NCI-H446 (cell line): ENCODE measurements around the gene SMKR1.
"Not testable (repeated sequence)": the region's sequence is repeated elsewhere in the genome, so short reads cannot be mapped to it uniquely, and the experiment has no call there.

Experiments
- DNase-seq, 2 experiments: peaks; one replicate each; lab custom pipeline; 2025; lab: John Stamatoyannopoulos, UW

SMKR1 gene

DNA sequence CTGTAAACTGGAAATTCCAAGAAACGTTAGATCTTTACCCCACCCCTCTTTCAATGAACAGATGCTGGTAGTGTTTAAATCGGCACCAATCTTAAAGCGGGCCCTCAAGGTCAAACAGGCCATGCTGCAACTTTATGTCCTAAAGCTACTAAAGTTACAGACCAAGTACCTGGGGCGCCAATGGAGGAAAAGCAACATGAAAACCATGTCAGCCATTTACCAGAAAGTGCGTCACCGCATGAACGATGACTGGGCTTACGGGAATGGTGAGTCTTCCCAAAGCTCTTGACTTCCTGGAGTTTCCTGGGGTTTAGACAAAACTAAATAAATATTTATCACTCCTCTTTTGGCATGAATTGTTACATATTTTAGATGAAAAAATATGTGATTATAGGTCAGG, 19.6 kb upstream of the SMKR1 start:
- DNase-seq: no peak

DNA sequence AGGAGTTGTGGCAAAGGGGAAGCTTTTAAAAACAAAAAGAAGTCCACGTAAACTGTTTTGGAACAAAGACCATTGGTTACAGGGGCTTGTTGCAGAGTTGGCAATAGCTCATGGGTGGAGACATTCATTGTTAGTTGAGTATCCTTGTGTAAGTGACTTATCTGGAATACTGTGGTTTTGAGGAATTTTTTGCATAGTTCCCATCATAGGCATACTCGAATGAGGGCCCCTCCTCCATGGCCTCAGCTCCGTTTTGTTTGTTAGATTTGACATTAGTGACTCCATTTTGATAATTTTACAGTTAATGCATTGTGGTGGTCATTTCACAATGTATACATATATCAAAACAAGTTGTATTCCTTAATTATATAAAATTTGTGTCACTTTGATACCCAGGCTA, 12.8 kb upstream of the SMKR1 start:
- DNase-seq: no peak

DNA sequence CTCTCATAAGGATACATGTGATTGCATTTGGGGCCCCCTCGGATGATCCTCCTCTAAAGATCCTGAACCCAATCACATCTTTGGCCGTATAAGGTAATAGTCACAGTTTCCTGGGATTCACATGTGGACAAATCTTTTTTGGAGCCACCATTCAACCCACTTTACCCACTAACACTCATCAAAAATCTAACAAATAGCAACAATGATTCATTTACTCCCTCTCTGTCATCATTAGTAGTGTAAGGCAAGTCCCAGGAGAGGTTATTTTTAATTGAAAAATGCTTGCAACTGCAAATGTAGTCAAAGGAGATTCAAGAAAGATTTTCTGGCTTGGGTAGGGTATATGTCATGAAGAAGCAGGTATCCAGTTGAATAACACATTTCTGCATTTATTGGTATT, 9.9 kb upstream of the SMKR1 start:
- no peak for DNase-seq

DNA sequence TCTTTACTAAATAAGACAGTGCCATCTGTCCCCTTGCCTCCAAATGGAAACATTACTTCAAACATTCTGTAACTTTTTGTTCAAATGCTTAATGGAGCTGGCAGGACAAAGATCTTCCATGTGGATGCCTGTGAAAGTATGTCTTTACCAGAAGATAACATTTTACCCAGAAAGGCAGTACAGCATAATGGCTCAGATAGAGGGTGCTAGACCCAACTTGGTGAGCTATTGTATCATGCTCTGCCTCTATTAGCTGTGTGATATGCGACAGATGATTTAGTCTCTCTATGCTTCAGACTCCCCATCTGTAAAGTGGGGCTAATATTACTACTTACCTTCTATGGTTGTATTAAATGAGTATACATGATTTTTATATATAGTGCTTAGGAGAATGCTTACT, 8.8 kb upstream of the SMKR1 start:
- DNase-seq: no peak

DNA sequence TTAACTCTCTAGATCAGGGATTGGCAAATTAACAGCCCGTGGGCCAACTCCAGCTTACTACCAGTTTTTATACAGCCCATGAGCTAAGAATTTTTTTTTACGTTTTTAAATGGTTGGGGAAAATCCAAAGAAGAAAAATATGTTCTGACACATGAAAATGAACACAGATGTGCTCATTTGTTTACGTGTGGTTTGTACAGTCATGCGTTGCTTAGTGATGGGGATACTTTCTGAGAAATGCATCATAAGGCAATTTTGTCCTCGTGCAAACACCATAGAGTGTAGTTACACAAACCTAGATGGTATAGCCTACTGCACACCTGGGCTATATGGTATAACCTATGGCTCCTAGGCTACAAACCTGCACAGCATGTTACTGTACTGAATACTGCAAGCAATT, 8.3 kb upstream of the SMKR1 start:
- DNase-seq: no peak

DNA sequence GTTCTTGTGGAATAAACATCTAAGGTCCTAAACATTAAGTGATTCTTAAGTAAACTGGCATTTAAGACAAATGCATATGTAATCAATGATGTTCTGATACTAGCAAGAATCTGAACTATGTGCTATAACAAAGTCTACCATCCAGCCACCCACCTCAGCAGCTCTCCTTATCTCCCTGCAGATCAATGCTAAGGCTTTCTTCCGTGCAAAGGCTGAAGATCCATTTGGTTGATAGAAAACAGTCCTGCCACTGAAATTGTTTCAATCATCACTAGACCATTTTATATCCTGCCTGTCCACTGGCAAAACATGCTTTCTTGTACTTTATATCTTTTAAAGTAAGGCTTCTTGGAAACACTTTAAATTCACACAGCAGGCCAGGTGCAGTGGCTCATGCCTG, 6.3 kb upstream of the SMKR1 start:
- no peak for DNase-seq

DNA sequence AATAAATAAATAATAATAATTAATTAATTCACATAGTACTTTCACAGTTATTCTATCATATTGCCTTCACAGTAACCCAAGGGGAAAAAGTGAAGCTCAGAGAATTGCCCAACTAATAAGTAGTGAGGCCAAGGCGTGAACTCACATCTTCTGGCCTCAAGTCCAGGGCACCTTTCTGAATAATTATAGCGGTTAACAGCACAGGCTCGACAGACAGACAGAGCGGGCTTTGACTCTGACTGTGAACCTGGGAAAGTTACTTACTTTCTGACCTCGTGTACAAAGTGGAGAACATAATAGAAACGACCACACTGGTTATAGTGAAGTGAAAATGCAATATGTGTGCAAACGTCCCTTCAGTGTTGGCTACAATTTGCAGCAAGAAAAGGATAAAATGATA, 5.7 kb upstream of the SMKR1 start:
- no peak for DNase-seq

DNA sequence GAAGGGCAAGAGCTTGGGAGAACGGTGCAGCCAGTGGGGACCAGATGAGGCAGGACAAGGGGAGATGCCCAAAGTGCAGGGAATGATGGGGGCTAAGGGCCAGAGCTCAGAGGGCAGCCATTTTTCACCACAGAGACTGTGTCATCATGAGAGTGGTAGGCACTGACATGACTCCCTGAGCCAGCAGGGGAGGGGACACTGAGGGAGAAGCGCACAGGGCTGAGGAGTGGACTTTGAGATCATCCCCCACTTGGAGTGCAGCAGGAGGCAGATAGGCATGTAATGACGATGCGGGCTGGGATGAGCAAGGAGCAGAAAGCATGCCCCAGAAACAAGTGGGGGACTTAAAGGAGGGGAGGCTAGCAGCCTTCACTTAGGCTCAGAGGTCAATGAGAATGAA, 5.2 kb upstream of the SMKR1 start:
- DNase-seq: no peak

DNA sequence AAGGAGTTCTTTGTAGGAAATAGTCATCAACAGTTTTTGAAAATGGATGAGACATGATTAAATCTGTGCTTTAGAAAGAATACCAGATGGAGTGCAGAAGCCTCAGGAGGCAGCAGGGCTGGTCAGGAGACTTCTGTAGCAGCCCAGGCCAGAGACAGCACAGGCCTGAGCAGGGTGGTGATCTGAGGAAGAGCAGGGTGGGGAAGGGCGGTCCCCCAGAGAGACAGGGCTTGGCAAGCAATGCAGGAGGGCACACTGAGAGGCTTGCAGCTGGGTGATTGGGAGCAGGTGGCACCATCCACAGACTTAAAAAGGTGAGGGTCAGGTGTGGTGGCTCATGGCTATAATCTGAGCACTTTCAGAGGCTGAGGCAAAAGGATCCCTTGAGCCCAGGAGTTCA, 4.3 kb upstream of the SMKR1 start:
- no peak for DNase-seq

DNA sequence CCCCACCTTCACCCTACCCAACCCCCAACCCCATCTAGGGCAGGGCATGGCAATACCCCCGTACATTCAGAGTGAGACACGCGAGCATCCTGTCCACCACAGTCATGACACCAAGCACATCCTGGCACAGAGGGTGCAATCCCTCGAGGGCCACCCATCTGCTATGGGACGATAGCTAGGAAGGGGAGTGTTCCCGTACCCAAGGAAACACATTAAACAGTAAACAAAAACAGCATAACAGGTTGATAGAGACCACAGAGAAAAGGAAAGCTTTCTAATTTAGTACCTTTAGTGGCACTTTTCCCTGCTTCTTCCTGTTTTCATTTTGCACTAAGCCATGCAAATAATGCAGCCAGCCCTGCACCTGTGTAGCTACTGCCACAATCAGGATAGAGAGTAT, 2.3 kb upstream of the SMKR1 start:
- no peak for DNase-seq

DNA sequence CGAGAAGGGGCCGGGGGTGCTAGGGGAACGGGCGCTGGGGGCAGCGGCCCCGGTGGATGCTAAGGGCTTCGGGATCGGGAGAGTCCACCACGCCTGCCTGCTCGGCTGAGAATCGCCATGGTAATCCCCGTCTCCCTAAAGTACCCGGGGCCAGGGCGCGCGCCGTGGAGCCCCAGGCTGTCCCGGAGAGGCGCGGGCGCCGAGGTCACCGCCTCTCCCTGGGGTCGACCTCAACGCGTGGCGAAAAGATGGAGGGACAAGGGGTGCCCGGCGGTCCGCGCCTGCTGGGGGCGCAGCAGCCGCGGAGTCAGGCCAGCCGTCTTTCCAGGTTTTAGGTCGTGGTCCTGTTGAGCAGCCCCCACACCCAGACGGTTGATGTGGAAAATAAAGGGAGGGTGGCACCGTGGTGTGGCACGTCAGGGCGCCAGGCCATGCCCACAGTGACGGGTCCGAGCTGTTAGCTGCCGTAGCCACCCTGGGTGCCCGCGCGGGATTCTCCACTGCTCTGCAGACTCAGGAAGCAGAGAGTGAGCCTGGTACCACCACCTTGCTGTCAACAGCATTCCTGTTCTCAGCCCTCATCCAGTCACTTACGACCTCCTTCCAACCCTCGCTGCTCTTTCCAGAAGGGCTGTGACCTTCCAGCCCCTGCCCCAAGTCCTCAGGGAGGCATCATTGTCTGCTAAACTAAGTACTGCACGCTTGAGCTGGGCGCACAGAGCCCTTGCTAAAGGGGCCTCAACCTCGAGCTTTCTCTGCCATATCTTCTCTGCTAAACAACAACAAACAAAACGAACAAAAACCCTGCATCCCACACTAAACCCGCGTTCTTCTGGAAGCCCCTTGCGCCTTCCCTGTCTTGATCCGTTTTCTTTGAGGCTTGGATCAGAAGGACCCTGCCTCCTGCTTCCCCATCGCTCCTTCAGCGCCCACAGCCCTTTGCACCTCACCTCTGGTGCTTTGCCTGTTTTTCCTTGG, 666 bp downstream of the SMKR1 start:
- DNase-seq: no peak

DNA sequence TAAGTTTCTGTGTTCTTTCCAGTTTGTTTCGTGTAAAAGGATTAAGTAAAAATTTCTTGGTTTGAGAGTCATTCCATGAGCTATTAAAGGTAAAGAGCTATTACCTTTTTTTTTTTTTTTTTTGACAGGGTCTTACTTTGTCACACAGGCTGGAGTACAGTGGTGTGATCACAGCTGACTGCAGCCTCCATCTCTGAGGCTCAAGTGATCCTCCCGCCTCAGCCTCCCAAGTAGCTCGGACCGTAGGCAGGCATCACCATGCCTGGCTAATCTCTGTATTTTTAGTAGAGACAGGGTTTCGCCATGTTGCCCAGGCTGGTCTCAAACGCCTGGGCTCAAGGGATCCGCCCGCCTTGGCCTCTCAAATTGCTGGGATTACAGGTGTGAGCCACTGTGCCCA, 1.4 kb downstream of the SMKR1 start:
- no peak for DNase-seq

DNA sequence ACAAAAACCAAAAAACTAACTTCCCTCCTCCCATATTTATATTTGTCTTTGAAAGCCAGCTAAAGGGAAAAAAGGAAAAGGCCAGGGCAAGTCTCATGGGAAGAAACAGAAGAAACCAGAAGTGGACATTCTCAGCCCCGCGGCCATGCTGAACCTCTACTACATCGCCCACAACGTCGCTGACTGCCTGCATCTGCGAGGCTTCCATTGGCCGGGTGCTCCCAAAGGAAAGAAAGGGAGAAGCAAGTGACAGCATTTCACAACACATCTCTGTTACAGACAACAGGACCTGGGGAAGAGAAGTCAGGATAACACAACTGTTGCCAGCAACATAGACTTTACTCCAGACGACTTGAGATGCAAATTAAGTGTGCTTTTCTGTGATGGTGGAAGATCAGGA, 9.9 kb downstream of the SMKR1 start:
- DNase-seq: no peak

DNA sequence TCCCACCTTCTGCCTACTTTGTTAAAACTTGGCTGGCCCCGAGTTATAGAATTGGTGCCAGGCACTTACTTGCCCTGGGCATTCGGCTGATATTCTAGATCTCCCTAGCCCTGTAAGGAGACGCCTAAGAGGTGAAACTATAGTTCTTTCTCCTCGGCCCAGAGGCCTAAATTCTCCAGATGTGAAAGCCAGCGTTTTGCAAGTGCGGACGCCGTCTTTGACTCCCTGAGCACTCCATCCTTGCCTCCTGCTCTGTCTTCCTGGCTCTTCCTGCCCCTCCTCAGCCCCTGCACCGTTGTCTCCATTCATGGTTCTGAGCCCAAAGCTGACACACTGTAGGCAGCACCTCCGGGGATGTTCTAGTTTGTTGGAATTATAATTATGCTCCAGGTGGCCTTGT, 11.2 kb downstream of the SMKR1 start:
- DNase-seq: no peak

DNA sequence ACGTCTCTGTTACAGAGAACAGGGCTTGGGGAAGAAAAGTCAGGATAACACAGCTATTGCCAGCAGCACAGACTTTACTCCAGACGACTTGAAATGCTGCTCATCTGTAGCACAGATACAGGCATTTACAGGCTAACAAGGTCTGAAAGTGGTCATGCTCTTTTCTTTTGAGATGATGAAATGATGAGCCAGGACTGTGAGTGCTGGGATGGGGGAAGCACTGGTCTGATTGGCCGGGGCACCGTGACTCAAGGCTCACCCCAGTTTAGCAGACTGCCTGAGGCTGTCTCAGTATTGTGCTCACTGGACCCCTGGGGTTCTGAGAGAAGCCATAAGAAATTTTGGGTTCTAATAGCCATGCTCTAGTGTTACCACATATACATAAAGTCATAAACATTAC, 12.4 kb downstream of the SMKR1 start:
- no peak for DNase-seq

DNA sequence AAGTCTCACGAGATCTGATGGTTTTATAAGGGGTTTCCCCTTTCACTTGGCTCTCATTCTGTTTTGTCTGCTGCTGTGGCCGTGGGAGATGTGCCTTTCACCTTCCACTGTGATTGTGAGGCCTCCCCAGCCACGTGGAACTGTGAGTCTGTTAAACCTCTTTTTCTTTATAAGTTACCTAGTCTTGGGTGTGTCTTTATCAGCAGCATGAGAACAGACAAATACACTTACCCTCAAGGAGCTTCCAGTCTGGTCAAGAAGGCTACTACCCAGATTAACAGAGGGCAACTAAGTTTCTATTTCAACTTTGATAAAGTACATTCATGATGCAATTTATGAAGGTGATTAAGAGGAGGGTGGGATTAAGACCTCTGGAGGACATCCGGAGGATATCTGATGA, 13.1 kb downstream of the SMKR1 start:
- DNase-seq: no peak

DNA sequence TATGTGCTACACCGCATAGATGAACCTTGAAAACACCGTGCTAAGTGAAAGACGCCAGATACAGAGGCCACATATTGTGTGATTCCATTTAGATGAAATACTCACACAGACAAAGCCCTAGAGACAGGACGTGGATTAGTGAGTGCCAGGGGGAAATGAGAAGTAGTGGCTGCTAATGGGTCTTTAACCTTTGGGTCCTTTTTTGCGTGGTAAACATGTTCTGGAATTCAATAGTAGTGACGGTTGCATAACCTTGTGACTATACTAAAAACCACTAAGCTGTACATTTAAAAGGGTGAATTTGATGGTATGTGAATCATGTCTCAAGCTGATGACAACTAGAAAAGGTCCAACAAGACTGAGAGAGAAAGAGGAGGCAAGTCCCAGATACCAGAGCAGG, 15.6 kb downstream of the SMKR1 start:
- DNase-seq: no peak

DNA sequence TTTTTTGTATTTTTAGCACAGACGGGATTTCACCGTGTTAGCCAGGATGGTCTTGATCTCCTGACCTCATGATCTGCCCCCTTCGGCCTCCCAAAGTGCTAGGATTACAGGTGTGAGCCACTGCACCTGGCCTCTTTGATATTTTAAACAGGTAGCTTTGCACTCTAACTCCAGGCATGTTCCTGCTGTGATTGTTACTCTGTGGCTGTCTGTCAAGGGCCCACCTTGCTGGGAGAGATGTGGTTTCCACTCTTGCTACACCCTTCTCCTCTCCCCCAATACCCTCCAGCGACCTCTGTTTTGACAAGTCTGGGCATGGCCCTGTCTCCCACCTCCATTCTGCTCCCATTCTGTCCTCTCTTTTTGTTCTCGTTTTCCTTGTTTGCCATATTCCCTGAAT, 17.1 kb downstream of the SMKR1 start:
- DNase-seq: no peak

DNA sequence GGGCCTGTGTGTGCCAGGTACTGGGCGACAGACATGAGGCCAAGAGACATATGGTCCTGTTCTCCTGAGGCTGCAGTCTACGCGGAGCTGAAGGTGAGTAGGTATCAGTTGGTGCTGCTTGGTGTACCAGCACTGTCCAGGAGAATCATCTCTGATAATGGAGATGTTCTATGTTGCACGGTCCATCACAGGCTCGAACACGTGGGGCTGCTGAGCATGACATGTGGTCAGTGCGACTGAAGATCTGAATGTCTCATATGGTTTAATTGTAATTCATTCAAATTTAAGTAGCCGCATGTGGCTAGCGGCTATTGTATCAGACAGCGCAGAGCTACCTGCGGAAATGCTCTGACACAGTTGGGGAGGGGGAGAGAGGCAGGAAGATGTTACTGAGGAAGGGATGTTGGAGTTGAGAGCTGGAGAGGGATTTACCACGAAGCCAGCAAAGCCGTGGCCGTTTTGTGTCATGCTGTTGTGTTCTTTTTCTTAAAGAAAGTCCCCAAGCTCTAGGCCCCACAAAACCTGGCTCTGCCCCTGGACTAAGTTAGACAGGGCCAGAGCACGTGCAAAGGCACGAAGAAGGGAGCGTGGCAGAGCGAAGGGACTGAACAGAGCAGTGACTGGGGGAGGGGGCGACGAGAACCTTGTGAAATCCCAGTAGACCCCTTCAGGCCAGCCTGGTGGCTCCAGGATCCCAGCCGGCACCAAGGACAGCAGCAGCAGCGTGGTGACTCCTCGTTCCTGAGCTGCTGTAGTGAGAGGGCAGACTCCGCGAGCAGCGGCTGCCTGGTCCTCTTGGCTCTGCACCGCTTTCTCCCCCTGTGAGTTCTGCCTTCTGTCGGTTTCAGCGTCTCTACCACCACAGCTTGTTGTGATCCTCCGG, 20.0 kb downstream of the SMKR1 start:
- DNase-seq: no peak

DNA sequence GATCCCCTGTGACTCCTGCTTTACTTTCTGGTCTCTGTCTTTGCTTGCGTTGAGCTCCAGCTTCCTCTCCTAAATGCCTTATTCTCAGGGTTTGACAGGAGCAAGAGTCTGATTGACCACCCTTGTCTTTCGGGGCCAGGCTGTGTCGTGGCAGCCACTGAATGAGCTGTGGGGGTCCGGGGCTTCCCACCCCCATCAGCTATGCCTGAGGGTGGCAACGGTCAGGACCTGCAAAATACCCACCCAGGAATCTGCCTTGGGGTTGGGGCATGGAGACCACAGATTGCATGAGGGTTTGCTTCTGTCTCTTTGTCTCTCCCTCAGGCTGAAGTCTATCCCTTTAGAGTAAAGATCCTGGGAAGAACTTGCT, 20.6 kb downstream of the SMKR1 start:
- no peak for DNase-seq

DNA sequence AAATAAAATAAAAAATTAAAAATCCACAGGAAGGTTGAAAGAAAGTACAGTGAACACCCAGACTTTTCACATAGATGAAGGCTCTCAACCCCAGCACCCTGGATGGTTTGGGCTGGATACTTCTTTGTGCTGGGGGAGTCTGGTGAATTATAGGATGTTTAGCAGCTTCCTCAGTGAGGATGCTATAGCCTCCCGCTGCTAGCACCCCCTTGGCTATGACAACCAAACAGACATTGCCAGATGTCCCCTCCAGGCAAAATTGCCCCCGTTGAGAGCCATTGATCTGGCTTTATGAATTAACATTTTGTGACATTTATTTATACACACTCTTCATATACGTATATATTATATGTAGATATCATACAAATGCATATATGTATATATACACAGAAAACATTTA, 21.6 kb downstream of the SMKR1 start:
- no peak for DNase-seq

DNA sequence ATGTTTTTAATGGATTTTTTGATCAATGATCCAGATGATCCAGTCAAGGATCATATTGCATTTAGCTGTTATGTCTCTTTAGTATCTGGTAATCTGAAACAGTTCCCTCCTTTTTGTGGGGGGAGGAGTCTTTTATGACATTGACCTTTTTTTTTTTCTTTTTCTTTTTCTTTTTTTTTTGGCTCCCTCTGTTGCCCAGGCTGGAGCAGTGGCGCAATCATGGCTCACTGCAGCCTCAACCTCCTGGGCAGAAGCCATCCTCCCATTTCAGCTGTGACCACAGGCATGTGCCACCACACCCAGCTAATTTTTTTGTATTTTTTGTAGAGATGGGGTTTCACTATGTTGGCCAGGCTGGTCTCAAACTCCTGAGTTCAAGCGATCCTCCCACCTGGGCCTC, 22.1 kb downstream of the SMKR1 start:
- not testable (repeated sequence) for DNase-seq

DNA sequence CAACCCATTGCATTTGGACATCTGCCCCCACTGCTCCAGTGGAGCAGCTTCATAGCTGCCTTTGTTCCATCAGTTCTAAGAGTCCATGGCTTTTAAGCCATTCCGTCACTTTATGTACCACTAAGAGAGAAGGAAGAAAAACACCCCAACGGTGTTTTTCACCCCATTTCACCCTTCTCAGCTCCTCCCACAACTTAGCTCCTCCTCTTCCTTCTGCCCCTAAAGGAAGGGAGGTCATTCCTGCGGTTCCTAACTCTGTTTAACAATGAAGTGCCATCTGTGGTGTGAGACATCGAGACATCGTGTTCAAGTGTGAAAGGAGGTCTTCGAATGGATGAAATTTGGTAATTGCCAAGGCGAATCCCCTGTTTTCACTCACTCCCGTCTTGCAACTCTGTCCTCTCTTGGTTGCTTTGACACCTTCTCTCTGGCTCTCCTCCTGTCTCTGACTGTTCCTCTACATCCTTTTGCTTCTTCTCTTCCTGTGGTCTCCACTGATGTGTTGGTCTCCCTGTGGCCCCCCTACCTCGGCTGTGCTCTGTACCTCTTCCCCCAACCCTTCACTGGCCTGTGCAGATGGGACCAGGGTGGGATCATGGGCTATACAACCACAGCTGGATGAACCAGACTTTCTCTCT, 23.0 kb downstream of the SMKR1 start:
- DNase-seq: no peak
